ENCODE measurements around the gene COMMD9. TPM values are rescaled to one million over a fixed set of nuclear protein-coding genes. Genes with fewer than 3 reads are reported as not detected.

Gene COMMD9
- total and polyA plus RNA-seq, 2 experiments from 2014 or later: 22.4 to 44.1 TPM

DNA sequence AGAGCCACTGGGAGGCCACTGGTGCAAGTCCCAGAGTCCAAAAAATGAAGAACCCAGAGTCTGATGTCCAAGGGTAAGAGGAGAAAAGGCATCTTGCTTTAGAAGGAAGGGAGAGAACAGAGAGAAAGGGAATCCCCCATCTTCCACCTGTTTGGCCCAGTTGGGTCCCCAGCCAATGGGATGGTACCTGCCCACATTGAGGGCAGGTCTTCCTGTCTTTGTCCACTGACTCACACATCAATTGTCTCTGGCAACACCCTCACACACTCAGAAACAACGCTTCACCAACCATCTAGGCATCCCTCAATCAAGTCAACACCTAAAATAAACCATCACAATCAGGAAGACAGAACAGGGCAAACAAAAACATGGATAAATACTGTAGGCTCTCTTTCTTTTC, 6.3 kb downstream of the COMMD9 start:
- Mint-ChIP-seq H3K27ac (no peak overlapping the region), H3K9me3 (no peaks in the 10 kb centered on the region), H3K36me3 (ENCODE audit: low read depth) (no peaks in the 10 kb centered on the region), H3K4me1 (no peaks in the 10 kb centered on the region), H3K4me3 (no peak overlapping the region), H3K27me3 (ENCODE audit: insufficient read depth, low read depth, poor library complexity) (no peaks in the 10 kb centered on the region)
- H3K27me3 ChIP-seq (ENCODE audit: insufficient read depth): no peaks in the 10 kb centered on the region
- H3K79me2 ChIP-seq (replicated peaks; ENCODE audit: insufficient read depth): peaks cover 12% of the 10 kb centered on the region
- TF ChIP-seq ZNF114 (CRISPR knock-in tag; IDR thresholded peaks at IDR 0.05) (no peak), EZH2 (IDR thresholded peaks at IDR 0.05; ENCODE audit: low read depth, unreplicated experiment) (no peak), STAT1 (IDR thresholded peaks at IDR 0.05; ENCODE audit: unreplicated experiment) (no peak), JUNB (IDR thresholded peaks at IDR 0.05; ENCODE audit: unreplicated experiment) (no peak), CREB1 (CRISPR knock-in tag; IDR thresholded peaks at IDR 0.05; ENCODE audit: low read depth) (no peak), ZNF331 (CRISPR knock-in tag; IDR thresholded peaks at IDR 0.05; ENCODE audit: low read depth) (no peak), POLR2AphosphoS5 (IDR thresholded peaks at IDR 0.05; ENCODE audit: low read depth) (no peak), NANOG (IDR thresholded peaks at IDR 0.05; ENCODE audit: borderline replicate concordance) (no peak)
- TF ChIP-seq, protein P1, sequence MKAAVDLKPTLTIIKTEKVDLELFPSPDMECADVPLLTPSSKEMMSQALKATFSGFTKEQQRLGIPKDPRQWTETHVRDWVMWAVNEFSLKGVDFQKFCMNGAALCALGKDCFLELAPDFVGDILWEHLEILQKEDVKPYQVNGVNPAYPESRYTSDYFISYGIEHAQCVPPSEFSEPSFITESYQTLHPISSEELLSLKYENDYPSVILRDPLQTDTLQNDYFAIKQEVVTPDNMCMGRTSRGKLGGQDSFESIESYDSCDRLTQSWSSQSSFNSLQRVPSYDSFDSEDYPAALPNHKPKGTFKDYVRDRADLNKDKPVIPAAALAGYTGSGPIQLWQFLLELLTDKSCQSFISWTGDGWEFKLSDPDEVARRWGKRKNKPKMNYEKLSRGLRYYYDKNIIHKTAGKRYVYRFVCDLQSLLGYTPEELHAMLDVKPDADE (IDR thresholded peaks at IDR 0.05): no peak
- TF ChIP-seq, protein P2, sequence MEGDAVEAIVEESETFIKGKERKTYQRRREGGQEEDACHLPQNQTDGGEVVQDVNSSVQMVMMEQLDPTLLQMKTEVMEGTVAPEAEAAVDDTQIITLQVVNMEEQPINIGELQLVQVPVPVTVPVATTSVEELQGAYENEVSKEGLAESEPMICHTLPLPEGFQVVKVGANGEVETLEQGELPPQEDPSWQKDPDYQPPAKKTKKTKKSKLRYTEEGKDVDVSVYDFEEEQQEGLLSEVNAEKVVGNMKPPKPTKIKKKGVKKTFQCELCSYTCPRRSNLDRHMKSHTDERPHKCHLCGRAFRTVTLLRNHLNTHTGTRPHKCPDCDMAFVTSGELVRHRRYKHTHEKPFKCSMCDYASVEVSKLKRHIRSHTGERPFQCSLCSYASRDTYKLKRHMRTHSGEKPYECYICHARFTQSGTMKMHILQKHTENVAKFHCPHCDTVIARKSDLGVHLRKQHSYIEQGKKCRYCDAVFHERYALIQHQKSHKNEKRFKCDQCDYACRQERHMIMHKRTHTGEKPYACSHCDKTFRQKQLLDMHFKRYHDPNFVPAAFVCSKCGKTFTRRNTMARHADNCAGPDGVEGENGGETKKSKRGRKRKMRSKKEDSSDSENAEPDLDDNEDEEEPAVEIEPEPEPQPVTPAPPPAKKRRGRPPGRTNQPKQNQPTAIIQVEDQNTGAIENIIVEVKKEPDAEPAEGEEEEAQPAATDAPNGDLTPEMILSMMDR (conservative IDR thresholded peaks at IDR 0.05; ENCODE audit: low read depth in 2 of 2): no peak
- TF ChIP-seq, protein P3, sequence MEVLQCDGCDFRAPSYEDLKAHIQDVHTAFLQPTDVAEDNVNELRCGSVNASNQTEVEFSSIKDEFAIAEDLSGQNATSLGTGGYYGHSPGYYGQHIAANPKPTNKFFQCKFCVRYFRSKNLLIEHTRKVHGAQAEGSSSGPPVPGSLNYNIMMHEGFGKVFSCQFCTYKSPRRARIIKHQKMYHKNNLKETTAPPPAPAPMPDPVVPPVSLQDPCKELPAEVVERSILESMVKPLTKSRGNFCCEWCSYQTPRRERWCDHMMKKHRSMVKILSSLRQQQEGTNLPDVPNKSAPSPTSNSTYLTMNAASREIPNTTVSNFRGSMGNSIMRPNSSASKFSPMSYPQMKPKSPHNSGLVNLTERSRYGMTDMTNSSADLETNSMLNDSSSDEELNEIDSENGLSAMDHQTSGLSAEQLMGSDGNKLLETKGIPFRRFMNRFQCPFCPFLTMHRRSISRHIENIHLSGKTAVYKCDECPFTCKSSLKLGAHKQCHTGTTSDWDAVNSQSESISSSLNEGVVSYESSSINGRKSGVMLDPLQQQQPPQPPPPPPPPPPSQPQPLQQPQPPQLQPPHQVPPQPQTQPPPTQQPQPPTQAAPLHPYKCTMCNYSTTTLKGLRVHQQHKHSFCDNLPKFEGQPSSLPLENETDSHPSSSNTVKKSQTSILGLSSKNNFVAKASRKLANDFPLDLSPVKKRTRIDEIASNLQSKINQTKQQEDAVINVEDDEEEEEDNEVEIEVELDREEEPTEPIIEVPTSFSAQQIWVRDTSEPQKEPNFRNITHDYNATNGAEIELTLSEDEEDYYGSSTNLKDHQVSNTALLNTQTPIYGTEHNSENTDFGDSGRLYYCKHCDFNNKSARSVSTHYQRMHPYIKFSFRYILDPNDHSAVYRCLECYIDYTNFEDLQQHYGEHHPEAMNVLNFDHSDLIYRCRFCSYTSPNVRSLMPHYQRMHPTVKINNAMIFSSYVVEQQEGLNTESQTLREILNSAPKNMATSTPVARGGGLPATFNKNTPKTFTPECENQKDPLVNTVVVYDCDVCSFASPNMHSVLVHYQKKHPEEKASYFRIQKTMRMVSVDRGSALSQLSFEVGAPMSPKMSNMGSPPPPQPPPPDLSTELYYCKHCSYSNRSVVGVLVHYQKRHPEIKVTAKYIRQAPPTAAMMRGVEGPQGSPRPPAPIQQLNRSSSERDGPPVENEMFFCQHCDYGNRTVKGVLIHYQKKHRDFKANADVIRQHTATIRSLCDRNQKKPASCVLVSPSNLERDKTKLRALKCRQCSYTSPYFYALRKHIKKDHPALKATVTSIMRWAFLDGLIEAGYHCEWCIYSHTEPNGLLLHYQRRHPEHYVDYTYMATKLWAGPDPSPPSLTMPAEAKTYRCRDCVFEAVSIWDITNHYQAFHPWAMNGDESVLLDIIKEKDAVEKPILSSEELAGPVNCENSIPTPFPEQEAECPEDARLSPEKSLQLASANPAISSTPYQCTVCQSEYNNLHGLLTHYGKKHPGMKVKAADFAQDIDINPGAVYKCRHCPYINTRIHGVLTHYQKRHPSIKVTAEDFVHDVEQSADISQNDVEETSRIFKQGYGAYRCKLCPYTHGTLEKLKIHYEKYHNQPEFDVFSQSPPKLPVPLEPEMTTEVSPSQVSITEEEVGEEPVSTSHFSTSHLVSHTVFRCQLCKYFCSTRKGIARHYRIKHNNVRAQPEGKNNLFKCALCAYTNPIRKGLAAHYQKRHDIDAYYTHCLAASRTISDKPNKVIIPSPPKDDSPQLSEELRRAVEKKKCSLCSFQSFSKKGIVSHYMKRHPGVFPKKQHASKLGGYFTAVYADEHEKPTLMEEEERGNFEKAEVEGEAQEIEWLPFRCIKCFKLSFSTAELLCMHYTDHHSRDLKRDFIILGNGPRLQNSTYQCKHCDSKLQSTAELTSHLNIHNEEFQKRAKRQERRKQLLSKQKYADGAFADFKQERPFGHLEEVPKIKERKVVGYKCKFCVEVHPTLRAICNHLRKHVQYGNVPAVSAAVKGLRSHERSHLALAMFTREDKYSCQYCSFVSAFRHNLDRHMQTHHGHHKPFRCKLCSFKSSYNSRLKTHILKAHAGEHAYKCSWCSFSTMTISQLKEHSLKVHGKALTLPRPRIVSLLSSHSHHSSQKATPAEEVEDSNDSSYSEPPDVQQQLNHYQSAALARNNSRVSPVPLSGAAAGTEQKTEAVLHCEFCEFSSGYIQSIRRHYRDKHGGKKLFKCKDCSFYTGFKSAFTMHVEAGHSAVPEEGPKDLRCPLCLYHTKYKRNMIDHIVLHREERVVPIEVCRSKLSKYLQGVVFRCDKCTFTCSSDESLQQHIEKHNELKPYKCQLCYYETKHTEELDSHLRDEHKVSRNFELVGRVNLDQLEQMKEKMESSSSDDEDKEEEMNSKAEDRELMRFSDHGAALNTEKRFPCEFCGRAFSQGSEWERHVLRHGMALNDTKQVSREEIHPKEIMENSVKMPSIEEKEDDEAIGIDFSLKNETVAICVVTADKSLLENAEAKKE (CRISPR knock-in tag; IDR thresholded peaks at IDR 0.05): no peak
- TF ChIP-seq, protein P4, sequence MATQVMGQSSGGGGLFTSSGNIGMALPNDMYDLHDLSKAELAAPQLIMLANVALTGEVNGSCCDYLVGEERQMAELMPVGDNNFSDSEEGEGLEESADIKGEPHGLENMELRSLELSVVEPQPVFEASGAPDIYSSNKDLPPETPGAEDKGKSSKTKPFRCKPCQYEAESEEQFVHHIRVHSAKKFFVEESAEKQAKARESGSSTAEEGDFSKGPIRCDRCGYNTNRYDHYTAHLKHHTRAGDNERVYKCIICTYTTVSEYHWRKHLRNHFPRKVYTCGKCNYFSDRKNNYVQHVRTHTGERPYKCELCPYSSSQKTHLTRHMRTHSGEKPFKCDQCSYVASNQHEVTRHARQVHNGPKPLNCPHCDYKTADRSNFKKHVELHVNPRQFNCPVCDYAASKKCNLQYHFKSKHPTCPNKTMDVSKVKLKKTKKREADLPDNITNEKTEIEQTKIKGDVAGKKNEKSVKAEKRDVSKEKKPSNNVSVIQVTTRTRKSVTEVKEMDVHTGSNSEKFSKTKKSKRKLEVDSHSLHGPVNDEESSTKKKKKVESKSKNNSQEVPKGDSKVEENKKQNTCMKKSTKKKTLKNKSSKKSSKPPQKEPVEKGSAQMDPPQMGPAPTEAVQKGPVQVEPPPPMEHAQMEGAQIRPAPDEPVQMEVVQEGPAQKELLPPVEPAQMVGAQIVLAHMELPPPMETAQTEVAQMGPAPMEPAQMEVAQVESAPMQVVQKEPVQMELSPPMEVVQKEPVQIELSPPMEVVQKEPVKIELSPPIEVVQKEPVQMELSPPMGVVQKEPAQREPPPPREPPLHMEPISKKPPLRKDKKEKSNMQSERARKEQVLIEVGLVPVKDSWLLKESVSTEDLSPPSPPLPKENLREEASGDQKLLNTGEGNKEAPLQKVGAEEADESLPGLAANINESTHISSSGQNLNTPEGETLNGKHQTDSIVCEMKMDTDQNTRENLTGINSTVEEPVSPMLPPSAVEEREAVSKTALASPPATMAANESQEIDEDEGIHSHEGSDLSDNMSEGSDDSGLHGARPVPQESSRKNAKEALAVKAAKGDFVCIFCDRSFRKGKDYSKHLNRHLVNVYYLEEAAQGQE (IDR thresholded peaks at IDR 0.05; ENCODE audit: unreplicated experiment): no peak
- no peak overlapping the region for H3K27ac ChIP-seq (ENCODE audit: low read depth)
- H3F3A ChIP-seq (replicated peaks; ENCODE audit: low read depth): no peaks in the 10 kb centered on the region
- no peaks in the 10 kb centered on the region for H3K9me2 ChIP-seq (ENCODE audit: insufficient read depth)
- no peak for DNase-seq (ENCODE audit: low spot score)
- no peak overlapping the region for H2AFZ ChIP-seq
- H4K20me1 ChIP-seq (replicated peaks; ENCODE audit: insufficient read depth): no peaks in the 10 kb centered on the region
- H3K4me2 ChIP-seq: no peak overlapping the region
- ATAC-seq: no peak
- H3K4me3 ChIP-seq: no peak overlapping the region
- no peaks in the 10 kb centered on the region for H3K4me1 ChIP-seq (ENCODE audit: insufficient read depth)
- no peaks in the 10 kb centered on the region for H3K36me3 ChIP-seq (ENCODE audit: insufficient read depth)

Measured in GM23338 (cell line).